RWPE2 (cell line): ENCODE measurements around the gene WRAP73.

Source experiments
- ATAC-seq: fragments of 200-7000 bp; cut with Tn5 transposase; 3 replicates; pipeline ENCODE4 v1.9.1; 2021; ENCODE audit warnings: low read depth
- DNase-seq: peaks from one replicate; pipeline ENCODE4 v3.0.0-alpha.2; 2020; ENCODE audit warnings: low spot score
- H3K27ac ChIP-seq: fragments of 450-650 bp; 2 replicates; pipeline ENCODE4 v1.5.1; 2017; ENCODE audit warnings: mild to moderate bottlenecking; ENCODE audit not compliant: poor library complexity, severe bottlenecking
- H3K27me3 ChIP-seq: fragments of 250-450 bp; sonication (Bioruptor Pico); 2 replicates; pipeline ENCODE4 v1.5.1; 2021; ENCODE audit warnings: mild to moderate bottlenecking, moderate library complexity; ENCODE audit not compliant: insufficient read depth, poor library complexity, severe bottlenecking
- H3K36me3 ChIP-seq: fragments of 250-450 bp; sonication (Bioruptor Pico); 2 replicates; pipeline ENCODE4 v1.5.1; 2020; ENCODE audit warnings: low read depth, mild to moderate bottlenecking, moderate library complexity
- H3K4me1 ChIP-seq: fragments of 250-450 bp; sonication (Bioruptor Pico); 2 replicates; pipeline ENCODE4 v1.5.1; 2021; ENCODE audit warnings: mild to moderate bottlenecking, moderate library complexity; ENCODE audit not compliant: insufficient read depth, poor library complexity, severe bottlenecking
- H3K4me3 ChIP-seq: fragments of 250-450 bp; sonication (Bioruptor Pico); 2 replicates; pipeline ENCODE4 v1.5.1; 2021; ENCODE audit warnings: mild to moderate bottlenecking, moderate library complexity; ENCODE audit not compliant: severe bottlenecking
- H3K9me3 ChIP-seq: fragments of 250-450 bp; sonication (Bioruptor Pico); 2 replicates; pipeline ENCODE4 v1.5.1; 2021; ENCODE audit warnings: mild to moderate bottlenecking, moderate library complexity; ENCODE audit not compliant: severe bottlenecking
- CTCF ChIP-seq: fragments of 450-650 bp; IDR thresholded peaks from one replicate; pipeline ENCODE4 v1.5.1; 2017; ENCODE audit warnings: mild to moderate bottlenecking, moderate library complexity; ENCODE audit not compliant: poor library complexity, severe bottlenecking

WRAP73 gene

GRCh38 chr1:3596663-3597598 is 53.0 kb downstream of the WRAP73 start:
- no peaks in the 10 kb centered on the region for H3K4me1 ChIP-seq
- no peak overlapping the region for H3K4me3 ChIP-seq
- no peaks in the 10 kb centered on the region for H3K36me3 ChIP-seq
- H3K27ac ChIP-seq: no peak overlapping the region
- ATAC-seq (no peak), DNase-seq (no peak)
- no peaks in the 10 kb centered on the region for H3K9me3 ChIP-seq
- no peak for TF ChIP-seq CTCF
- H3K27me3 ChIP-seq: no peaks in the 10 kb centered on the region

DNA sequence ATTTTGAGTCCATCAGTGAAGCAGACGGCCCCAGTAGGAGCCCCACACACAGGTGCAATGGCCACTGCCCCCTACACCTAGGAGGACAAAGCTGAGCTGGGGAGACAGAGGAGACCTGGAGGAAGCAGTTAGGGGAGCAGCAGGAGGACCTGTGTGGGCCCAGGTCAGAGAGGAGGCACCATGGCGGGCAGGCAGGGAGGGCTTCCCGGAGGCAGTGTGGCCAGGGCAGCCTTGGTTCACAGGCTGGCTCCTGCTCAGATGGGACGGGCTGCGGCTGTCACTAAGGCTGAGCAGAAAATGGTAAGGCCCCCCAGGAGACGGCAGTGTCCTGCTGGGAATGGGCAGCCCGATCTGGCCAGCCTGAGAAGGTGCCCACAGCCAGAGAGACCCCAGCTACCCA is 54.0 kb downstream of the WRAP73 start:
- Histone ChIP-seq H3K27ac (no peak overlapping the region), H3K4me1 (no peaks in the 10 kb centered on the region), H3K4me3 (no peak overlapping the region), H3K9me3 (no peaks in the 10 kb centered on the region), H3K36me3 (no peaks in the 10 kb centered on the region), H3K27me3 (no peaks in the 10 kb centered on the region)
- DNase-seq: no peak
- no peak for TF ChIP-seq CTCF
- no peak for ATAC-seq

DNA sequence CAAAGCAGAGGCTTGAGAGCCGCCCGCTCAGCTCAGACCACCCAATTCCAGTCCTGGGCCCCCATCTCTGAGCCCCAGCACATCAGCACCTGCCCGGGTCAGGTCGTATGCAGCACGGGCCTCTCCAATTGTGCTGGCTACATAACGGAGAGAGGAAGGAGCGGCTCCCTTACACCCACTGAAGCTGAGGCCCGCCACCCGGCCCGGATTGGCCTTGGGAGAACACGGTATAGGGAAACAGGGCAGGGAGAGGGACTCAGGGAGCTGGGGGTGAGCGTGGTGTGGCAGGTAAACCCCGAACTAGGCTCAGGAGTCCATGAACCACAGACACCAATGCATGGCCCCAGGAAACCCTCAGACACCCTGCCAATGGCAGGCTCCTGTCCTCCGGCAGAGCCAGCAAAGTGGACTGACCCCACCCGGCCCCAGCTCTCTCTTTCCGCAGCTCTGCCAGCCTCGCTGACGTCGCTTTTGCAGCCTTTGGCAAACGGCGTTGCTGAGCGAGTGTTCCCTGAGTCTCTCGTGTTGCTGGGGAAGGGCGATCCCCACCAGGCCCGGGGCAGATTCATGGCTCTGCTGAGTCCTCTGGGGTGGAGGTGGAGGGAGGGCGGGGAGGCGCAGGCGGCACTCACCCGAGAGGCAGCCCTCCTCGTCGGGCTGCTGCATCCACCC is 55.1 kb downstream of the WRAP73 start:
- no peak for TF ChIP-seq CTCF
- DNase-seq: no peak
- H3K4me1 ChIP-seq: no peaks in the 10 kb centered on the region
- ATAC-seq: no peak
- H3K36me3 ChIP-seq: no peaks in the 10 kb centered on the region
- no peak overlapping the region for H3K4me3 ChIP-seq
- H3K27ac ChIP-seq: no peak overlapping the region
- H3K27me3 ChIP-seq: no peaks in the 10 kb centered on the region
- H3K9me3 ChIP-seq: no peaks in the 10 kb centered on the region

GRCh38 chr1:3593745-3594144 is 56.2 kb downstream of the WRAP73 start:
- DNase-seq: no peak
- no peak for ATAC-seq
- Histone ChIP-seq H3K9me3 (no peaks in the 10 kb centered on the region), H3K27ac (no peak overlapping the region), H3K4me1 (no peaks in the 10 kb centered on the region), H3K4me3 (no peak overlapping the region), H3K36me3 (no peaks in the 10 kb centered on the region), H3K27me3 (no peaks in the 10 kb centered on the region)
- TF ChIP-seq CTCF: no peak

GRCh38 chr1:3593334-3593733 is 56.6 kb downstream of the WRAP73 start:
- Histone ChIP-seq H3K27ac (no peak overlapping the region), H3K27me3 (no peaks in the 10 kb centered on the region), H3K9me3 (no peaks in the 10 kb centered on the region), H3K4me3 (no peak overlapping the region), H3K36me3 (no peaks in the 10 kb centered on the region), H3K4me1 (no peaks in the 10 kb centered on the region)
- DNase-seq: no peak
- no peak for ATAC-seq
- no peak for TF ChIP-seq CTCF
